HepG2 (cell line): ENCODE data around the gene RAPGEF5. TPM values are rescaled to one million over a fixed set of nuclear protein-coding genes. Genes with fewer than 3 reads are reported as not detected.

Experiments used
- CCDC6 ChIP-seq: sonication (generic); formaldehyde crosslinking; IDR thresholded peaks from 2 replicates; pipeline ENCODE4 v1.8.1; 2022; ENCODE audit warnings: mild to moderate bottlenecking, missing genetic modification reagents, moderate library complexity
- HNRNPUL1 ChIP-seq: fragments of 200-400 bp; formaldehyde crosslinking; IDR thresholded peaks from 2 replicates; pipeline ENCODE4 v1.6.1; 2017; ENCODE audit warnings: low read depth, mild to moderate bottlenecking, low read length, moderate library complexity
- JARID2 ChIP-seq: sonication (generic); formaldehyde crosslinking; IDR thresholded peaks from 2 replicates; pipeline ENCODE4 v1.8.1; 2023; ENCODE audit warnings: missing genetic modification reagents, inconsistent platforms; ENCODE audit not compliant: insufficient replicate concordance
- MXI1 ChIP-seq: IDR thresholded peaks from 3 replicates; pipeline ENCODE4 v1.6.1; 2012; ENCODE audit warnings: low read depth, low read length, inconsistent platforms, borderline replicate concordance
- PHF20 ChIP-seq: sonication (generic); formaldehyde crosslinking; IDR thresholded peaks from 2 replicates; pipeline ENCODE4 v1.5.0; 2020; ENCODE audit warnings: mild to moderate bottlenecking, missing genetic modification reagents
- RBAK ChIP-seq: sonication (generic); formaldehyde crosslinking; IDR thresholded peaks from 2 replicates; pipeline ENCODE4 v1.5.1; 2020; ENCODE audit warnings: mild to moderate bottlenecking, missing genetic modification reagents
- RERE ChIP-seq: IDR thresholded peaks from 2 replicates; pipeline ENCODE4 v1.6.1; 2016; ENCODE audit warnings: low read depth, missing genetic modification reagents, missing compliant biosample characterization
- ZBTB40 ChIP-seq, 2 experiments: fragments of 450-650 bp in 1 of 2; sonication (generic) in 1 of 2; formaldehyde crosslinking in 1 of 2; IDR thresholded peaks; 2 replicates each; pipeline versions ENCODE4 v1.6.1 to v1.8.0; 2016 to 2022; ENCODE audit warnings: antibody characterized with exemption in 1 of 2, mild to moderate bottlenecking in 1 of 2, missing genetic modification reagents in 1 of 2
- ZNF232 ChIP-seq: sonication (generic); formaldehyde crosslinking; IDR thresholded peaks from 2 replicates; pipeline ENCODE4 v1.4.0; 2020; ENCODE audit warnings: missing genetic modification reagents, borderline replicate concordance
- ZNF317 ChIP-seq: sonication (generic); formaldehyde crosslinking; IDR thresholded peaks from 2 replicates; pipeline ENCODE4 v1.5.0; 2020; ENCODE audit warnings: mild to moderate bottlenecking, missing genetic modification reagents
- ZNF83 ChIP-seq: sonication (generic); formaldehyde crosslinking; IDR thresholded peaks from 2 replicates; pipeline ENCODE4 v1.4.0; 2020; ENCODE audit warnings: missing genetic modification reagents, mild to moderate bottlenecking, borderline replicate concordance
- polyA plus RNA-seq, 8 experiments: library from polyadenylated mRNA; depleted of rRNA in 3 of 8; stranded (reverse) in 7 of 8; unstranded in 1 of 8; fragments of >200 nt; fragmentation: Illumina TruSeq in 4 of 8; extraction: Trizol in 4 of 8; gene quantifications; 2 replicates each; pipeline versions ENCODE4 v1.2.1 to v1.2.3, GENCODE V29; 2011 to 2016; ENCODE audit warnings: low read depth in 4 of 8, missing spikeins in 1 of 8, mixed read lengths in 1 of 8; ENCODE audit not compliant: insufficient read depth in 1 of 8
- total RNA-seq, 5 experiments: library from RNA; depleted of rRNA; stranded (reverse); fragments of >200 nt; fragmentation: Illumina TruSeq; extraction: Trizol; gene quantifications; 2 replicates each; pipeline ENCODE4 v1.2.3, GENCODE V29; 2016; ENCODE audit warnings: low read depth in 1 of 5
- TF ChIP-seq, protein P1 (sequence below): sonication (generic); formaldehyde crosslinking; IDR thresholded peaks from 2 replicates; pipeline ENCODE4 v1.4.0; 2020; ENCODE audit warnings: low read depth, mild to moderate bottlenecking, missing genetic modification reagents

Gene RAPGEF5
- total and polyA plus RNA-seq, 2 of the 13 experiments (the other 11 are each of a cell fraction or from before 2014, with no cell fraction given): 17.1 to 23.4 TPM

GRCh38 chr7:22082886-22083703 lies 273.9 kb downstream of the RAPGEF5 start (continued):
- TF ChIP-seq RERE (CRISPR knock-in tag) (no peak), ZBTB40 (IDR thresholded peaks at IDR 0.05) (no peak), ZBTB40 (CRISPR knock-in tag; IDR thresholded peaks at IDR 0.05) (peak; percentile 79), ZNF232 (CRISPR knock-in tag) (no peak), CCDC6 (CRISPR knock-in tag) (no peak), HNRNPUL1 (no peak), PHF20 (CRISPR knock-in tag) (no peak), MXI1 (no peak), RBAK (CRISPR knock-in tag) (no peak), ZNF317 (no peak), ZNF83 (CRISPR knock-in tag) (no peak), JARID2 (CRISPR knock-in tag) (no peak)
- TF ChIP-seq, protein P1, sequence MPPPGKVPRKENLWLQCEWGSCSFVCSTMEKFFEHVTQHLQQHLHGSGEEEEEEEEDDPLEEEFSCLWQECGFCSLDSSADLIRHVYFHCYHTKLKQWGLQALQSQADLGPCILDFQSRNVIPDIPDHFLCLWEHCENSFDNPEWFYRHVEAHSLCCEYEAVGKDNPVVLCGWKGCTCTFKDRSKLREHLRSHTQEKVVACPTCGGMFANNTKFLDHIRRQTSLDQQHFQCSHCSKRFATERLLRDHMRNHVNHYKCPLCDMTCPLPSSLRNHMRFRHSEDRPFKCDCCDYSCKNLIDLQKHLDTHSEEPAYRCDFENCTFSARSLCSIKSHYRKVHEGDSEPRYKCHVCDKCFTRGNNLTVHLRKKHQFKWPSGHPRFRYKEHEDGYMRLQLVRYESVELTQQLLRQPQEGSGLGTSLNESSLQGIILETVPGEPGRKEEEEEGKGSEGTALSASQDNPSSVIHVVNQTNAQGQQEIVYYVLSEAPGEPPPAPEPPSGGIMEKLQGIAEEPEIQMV (CRISPR knock-in tag): peak; percentile 42; the same call in 1 of the 2 replicates
